ENCODE results near the gene DNAJC15.
"Not testable (repeated sequence)": the region's sequence is repeated elsewhere in the genome, so short reads cannot be mapped to it uniquely, and the experiment has no call there.

DNA sequence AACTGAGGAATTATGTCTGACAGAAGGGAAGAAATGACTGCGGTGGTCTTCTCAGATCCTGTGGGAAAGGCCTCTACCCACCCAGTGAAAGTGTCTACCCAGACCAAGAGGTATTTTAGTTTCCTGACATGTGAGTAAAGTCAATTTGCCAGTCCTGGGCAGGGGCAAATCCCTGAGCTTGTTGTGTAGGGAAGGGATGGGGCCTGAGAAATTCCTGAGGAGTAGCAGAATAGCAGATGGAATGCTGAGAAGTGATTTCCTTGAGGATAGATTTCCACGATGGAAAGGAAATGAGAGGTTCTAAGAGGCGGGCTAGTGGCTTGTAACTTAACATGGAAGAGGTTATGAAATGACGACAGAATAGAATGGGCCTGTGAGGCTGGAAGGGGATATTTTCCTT is 37.4 kb downstream of the DNAJC15 start:
- TF ChIP-seq, protein P1, sequence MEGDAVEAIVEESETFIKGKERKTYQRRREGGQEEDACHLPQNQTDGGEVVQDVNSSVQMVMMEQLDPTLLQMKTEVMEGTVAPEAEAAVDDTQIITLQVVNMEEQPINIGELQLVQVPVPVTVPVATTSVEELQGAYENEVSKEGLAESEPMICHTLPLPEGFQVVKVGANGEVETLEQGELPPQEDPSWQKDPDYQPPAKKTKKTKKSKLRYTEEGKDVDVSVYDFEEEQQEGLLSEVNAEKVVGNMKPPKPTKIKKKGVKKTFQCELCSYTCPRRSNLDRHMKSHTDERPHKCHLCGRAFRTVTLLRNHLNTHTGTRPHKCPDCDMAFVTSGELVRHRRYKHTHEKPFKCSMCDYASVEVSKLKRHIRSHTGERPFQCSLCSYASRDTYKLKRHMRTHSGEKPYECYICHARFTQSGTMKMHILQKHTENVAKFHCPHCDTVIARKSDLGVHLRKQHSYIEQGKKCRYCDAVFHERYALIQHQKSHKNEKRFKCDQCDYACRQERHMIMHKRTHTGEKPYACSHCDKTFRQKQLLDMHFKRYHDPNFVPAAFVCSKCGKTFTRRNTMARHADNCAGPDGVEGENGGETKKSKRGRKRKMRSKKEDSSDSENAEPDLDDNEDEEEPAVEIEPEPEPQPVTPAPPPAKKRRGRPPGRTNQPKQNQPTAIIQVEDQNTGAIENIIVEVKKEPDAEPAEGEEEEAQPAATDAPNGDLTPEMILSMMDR (IDR thresholded peaks at IDR 0.05), result not testable (repeated sequence)
- TF ChIP-seq POLR2AphosphoS5 (IDR thresholded peaks at IDR 0.05; ENCODE audit: insufficient read depth in 1 of 2, low read depth in 1 of 2); POLR2A (IDR thresholded peaks at IDR 0.05): not testable (repeated sequence)
